ENCODE data around the gene RIOK2. TPM values are rescaled to one million over a fixed set of nuclear protein-coding genes. Genes with fewer than 3 reads are reported as not detected.

The RIOK2 gene
- total RNA-seq = 16.1 and 17.6 TPM in 2 replicates

DNA sequence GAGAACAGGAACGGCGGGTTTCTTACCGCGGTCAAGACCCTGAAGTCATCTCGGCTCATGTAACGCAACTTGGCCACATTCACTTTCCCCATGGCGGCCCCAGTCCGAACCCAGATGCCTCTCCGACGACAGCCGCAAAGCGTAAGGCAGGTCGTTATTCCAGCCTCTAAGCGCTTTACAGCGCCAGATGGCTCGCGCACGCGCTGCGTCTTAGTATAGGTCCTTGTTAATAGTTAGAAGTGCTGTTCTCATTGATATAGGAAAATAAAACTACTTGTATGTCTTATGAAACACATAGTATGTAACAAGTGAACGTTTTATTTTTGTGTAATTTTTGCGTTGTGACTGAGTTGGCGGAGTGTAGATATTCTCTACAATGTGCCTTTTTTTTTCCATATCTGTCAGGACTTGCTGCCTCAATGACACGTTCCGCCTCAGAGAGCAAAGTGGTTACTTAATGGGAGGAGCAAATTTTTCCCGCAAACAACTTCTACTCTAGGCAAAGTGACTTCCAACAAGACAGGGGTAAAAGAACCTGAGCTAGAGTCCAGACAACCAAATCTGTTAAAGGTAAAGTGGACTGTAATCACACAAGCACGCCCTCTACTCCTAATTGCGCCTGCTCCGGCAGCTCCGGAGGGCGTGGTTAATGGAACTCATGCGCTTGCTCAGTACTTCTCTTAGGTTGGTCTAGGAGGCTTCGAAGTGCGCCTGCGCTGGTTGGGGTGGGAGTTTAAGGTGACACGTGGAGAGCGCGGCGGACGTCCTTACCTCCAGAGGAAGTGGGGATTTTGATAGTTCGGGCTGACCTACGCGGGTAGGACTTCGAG, at the start of gene RIOK2:
Gene RIOK2, minus strand, starts transcription at position 148 of the 830 bp plus-strand sequence. Its CDS starts 56 bp downstream, at position 92.
- Histone ChIP-seq H3K27me3 (ENCODE audit: control insufficient read depth, insufficient read depth, low read length) (no peaks in the 10 kb centered on the region), H3K36me3 (ENCODE audit: control insufficient read depth, insufficient read depth, low read length) (peaks cover 3% of the 10 kb centered on the region), H3K4me3 (ENCODE audit: low read depth, low read length) (peak within 1 kb of the TSS; percentile 74)
- DNase-seq (ENCODE audit: low read depth) = peak; percentile 91
- TF ChIP-seq, protein P1, sequence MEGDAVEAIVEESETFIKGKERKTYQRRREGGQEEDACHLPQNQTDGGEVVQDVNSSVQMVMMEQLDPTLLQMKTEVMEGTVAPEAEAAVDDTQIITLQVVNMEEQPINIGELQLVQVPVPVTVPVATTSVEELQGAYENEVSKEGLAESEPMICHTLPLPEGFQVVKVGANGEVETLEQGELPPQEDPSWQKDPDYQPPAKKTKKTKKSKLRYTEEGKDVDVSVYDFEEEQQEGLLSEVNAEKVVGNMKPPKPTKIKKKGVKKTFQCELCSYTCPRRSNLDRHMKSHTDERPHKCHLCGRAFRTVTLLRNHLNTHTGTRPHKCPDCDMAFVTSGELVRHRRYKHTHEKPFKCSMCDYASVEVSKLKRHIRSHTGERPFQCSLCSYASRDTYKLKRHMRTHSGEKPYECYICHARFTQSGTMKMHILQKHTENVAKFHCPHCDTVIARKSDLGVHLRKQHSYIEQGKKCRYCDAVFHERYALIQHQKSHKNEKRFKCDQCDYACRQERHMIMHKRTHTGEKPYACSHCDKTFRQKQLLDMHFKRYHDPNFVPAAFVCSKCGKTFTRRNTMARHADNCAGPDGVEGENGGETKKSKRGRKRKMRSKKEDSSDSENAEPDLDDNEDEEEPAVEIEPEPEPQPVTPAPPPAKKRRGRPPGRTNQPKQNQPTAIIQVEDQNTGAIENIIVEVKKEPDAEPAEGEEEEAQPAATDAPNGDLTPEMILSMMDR (IDR thresholded peaks at IDR 0.05; ENCODE audit: insufficient read depth, low read length, severe bottlenecking) = no peak
- no peak for FAIRE-seq

DNA sequence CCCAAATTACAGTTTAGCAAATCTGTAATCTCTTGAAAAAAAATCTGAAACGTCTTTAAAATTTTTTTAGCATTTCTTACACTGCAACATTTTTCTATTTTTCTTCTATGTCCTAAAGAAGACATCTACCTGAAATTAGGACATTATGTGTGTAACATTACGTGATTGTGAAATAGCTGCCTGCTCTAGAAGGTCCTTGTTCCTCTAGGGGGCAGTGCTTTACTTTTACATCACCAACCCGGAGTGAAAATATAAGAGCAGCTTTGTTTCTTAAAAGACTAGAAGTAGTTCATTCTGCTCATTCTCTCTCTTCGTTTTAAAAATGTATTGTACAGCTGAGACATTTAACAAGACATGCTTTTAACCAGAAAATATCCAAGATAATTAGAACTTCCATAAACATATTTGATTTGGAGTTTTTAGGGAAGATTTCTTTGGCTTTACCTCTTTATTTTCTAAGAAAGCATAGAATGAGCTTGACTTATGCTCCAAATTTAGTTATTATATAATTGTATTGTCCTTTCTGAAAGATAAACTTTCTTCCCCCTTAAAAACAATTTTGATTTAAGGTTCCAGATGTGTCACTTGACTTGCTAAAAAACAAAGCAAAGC, 48.1 kb upstream of the RIOK2 start:
- FAIRE-seq = no peak
- H3K36me3 ChIP-seq (ENCODE audit: control insufficient read depth, insufficient read depth, low read length) = no peaks in the 10 kb centered on the region
- peak; percentile 81 for DNase-seq (ENCODE audit: low read depth)
- no peaks in the 10 kb centered on the region for H3K27me3 ChIP-seq (ENCODE audit: control insufficient read depth, insufficient read depth, low read length)
- TF ChIP-seq, protein P1 (IDR thresholded peaks at IDR 0.05; ENCODE audit: insufficient read depth, low read length, severe bottlenecking) = peak; percentile 60
- H3K4me3 ChIP-seq (ENCODE audit: low read depth, low read length) = no peak overlapping the region

DNA sequence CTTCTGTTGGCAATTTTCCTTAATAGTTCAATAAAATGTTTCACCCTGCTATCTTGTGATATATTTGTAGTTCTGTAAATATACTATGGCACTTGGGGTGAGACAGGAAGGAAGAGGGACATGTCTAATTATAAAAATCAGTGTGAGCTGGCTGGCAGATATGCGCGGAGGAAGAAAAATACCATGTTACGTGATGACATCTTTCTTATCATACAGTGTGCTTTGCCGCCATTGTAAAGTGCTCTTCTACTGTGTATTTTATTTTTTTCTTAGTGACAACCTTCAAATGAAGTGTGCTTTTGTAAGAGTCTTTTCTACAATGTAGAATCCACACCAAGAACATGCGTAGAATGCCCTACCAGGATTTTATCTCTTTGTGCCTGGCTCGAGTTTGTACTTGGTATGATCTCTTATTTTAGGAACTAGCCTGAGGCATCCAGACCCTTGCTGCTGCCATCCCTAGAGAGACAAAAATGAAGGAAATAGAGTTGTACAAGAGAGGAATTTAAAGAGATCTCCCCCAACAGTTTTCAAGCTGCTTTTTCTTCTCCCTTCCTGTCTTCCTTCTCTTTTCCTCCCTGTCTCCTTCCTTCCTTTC, 46.7 kb upstream of the RIOK2 start:
- Histone ChIP-seq H3K4me3 (ENCODE audit: low read depth, low read length) (no peak overlapping the region), H3K27me3 (ENCODE audit: control insufficient read depth, insufficient read depth, low read length) (no peaks in the 10 kb centered on the region), H3K36me3 (ENCODE audit: control insufficient read depth, insufficient read depth, low read length) (no peaks in the 10 kb centered on the region)
- no peak for FAIRE-seq
- TF ChIP-seq, protein P1 (IDR thresholded peaks at IDR 0.05; ENCODE audit: insufficient read depth, low read length, severe bottlenecking) = no peak
- peak; percentile 5 for DNase-seq (ENCODE audit: low read depth)

DNA sequence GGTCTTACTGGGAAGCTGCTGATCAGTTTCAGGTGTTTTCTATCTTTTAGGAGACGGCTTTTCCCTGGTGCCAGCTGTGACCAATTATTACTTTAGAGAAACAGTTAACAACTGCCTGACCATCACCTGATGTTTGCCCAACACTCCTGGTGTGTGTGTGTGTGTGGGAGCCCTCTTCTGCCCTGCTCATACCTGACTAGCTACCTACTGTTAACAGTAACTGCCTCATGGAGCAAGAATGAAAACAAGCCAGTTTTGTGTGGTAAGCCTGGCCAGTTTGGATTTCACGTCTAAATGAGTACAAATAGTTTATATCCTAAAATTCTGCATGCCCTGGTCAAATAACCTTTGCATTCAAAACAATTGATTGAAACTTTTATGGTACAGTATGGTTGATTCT, 46.1 kb upstream of the RIOK2 start:
- Histone ChIP-seq H3K4me3 (ENCODE audit: low read depth, low read length) (no peak overlapping the region), H3K36me3 (ENCODE audit: control insufficient read depth, insufficient read depth, low read length) (no peaks in the 10 kb centered on the region), H3K27me3 (ENCODE audit: control insufficient read depth, insufficient read depth, low read length) (no peaks in the 10 kb centered on the region)
- DNase-seq (ENCODE audit: low read depth) = peak; percentile 75
- FAIRE-seq = no peak
- TF ChIP-seq, protein P1 (IDR thresholded peaks at IDR 0.05; ENCODE audit: insufficient read depth, low read length, severe bottlenecking) = no peak

DNA sequence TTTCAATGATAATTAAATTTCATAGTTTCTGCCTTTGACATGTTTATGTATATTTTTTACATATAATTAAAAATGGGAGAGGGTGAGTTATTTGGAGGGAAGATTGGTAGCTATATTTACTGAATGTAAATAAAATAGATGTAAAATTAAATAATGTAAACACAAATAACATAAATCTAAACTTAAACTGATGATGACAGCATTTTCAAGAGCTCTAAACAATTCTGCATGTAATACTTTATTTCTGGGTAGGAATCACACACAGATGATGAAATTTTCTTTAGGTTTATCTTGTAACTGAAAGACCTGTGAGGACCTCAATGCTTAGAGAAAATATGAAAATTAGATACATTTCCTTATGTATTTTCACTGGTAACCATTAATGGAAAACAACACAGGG, 42.2 kb upstream of the RIOK2 start:
- H3K4me3 ChIP-seq (ENCODE audit: low read depth, low read length) = no peak overlapping the region
- FAIRE-seq (no peak), DNase-seq (ENCODE audit: low read depth) (no peak)
- TF ChIP-seq, protein P1 (IDR thresholded peaks at IDR 0.05; ENCODE audit: insufficient read depth, low read length, severe bottlenecking) = no peak
- H3K36me3 ChIP-seq (ENCODE audit: control insufficient read depth, insufficient read depth, low read length) = no peaks in the 10 kb centered on the region
- H3K27me3 ChIP-seq (ENCODE audit: control insufficient read depth, insufficient read depth, low read length) = no peaks in the 10 kb centered on the region

Measured in bronchial epithelial cell (primary cell).